Measurements from ENCODE around the gene KCTD12.

- TF ChIP-seq MAZ (IDR thresholded peaks at IDR 0.05; ENCODE audit: borderline replicate concordance, low read depth, low read length), result no peak
- no peak for TF ChIP-seq MAZ (CRISPR knock-in tag; IDR thresholded peaks at IDR 0.05; ENCODE audit: low read depth)
- no peak for TF ChIP-seq POLR2AphosphoS2 (IDR thresholded peaks at IDR 0.05; ENCODE audit: low read depth, low read length)
- TF ChIP-seq CTCF (CRISPR knock-in tag; IDR thresholded peaks at IDR 0.05), result no peak
- no peak for TF ChIP-seq PRDM4 (CRISPR knock-in tag; IDR thresholded peaks at IDR 0.05; ENCODE audit: borderline replicate concordance)
- no peak for TF ChIP-seq ZFP62 (CRISPR knock-in tag; IDR thresholded peaks at IDR 0.05)
- TF ChIP-seq ZNF207 (IDR thresholded peaks at IDR 0.05; ENCODE audit: borderline replicate concordance), result no peak
- no peak for TF ChIP-seq NR1H2 (CRISPR knock-in tag; IDR thresholded peaks at IDR 0.05; ENCODE audit: borderline replicate concordance, low read depth)
- TF ChIP-seq BRCA1 (CRISPR knock-in tag; IDR thresholded peaks at IDR 0.05), result no peak
- no peak for TF ChIP-seq FOXA3 (CRISPR knock-in tag; IDR thresholded peaks at IDR 0.05)
- no peak for TF ChIP-seq ZFP41 (CRISPR knock-in tag; IDR thresholded peaks at IDR 0.05; ENCODE audit: borderline replicate concordance)
- no peak for TF ChIP-seq EZH2 (conservative IDR thresholded peaks at IDR 0.05; ENCODE audit: low read depth, low read length)
- no peak for TF ChIP-seq KDM1A (CRISPR knock-in tag; IDR thresholded peaks at IDR 0.05)
Observed at GRCh38 chr13:76892488-76892887, 6.3 kb upstream of the KCTD12 start.
